GM21381 (cell line): Measurements from ENCODE around the gene TMEM14C.

ENCODE experiments used
- ATAC-seq: cut with Tn5 transposase; IDR thresholded peaks from one replicate; pipeline ENCODE4 v1.9.1; 2021; ENCODE audit warnings: mild to moderate bottlenecking, moderate library complexity; ENCODE audit not compliant: unreplicated experiment

TMEM14C gene

GRCh38 chr6:10722820-10723566 lies at the start of gene TMEM14C:
TMEM14C (plus strand) TSS chr6:10723070; CDS start chr6:10724614, 1,544 bp downstream.
- ATAC-seq: peak; percentile 96

DNA sequence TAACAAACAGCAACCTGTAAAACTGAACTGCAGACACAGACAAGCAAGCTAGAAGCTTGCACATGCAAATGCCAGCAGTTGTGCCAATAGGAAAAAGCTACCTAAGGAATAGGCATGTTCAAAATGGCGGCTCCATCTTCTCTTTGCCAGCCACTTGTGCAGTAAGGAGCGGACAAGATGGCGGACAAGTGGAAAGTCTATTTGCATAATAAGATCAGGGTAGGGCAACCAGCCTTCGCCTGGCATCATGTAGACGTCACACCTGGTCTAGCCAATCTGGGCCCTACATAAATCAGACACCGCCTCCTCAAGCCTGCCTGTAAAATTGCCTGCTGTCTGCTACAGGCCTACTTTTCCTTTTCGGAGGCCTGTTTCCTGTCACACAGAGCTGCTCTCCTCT lies 46.5 kb upstream of the TMEM14C start:
- no peak for ATAC-seq

GRCh38 chr6:10678456-10678855 lies 44.4 kb upstream of the TMEM14C start:
- no peak for ATAC-seq

GRCh38 chr6:10681795-10682194 lies 41.1 kb upstream of the TMEM14C start:
- no peak for ATAC-seq

- ATAC-seq: no peak
Observed at GRCh38 chr6:10682355-10682988, 40.4 kb upstream of the TMEM14C start.

DNA sequence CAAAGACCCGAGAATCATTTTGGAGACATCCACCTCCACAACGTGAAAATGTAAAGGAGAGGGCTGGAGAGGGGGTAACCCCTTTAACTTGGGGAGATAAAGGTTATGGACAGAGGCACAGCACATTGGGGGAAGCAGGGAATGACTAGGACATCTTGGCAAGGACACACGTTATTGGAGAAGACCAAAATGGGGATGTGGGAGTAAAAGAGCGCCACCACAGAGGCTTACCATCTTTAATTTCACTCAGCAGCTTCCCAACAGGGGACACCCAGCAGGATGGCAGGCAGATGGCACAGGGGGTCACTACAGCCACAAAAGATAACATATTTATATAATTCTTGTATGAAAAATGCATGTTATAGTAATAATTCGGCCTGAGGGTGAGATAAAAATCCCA lies 38.3 kb upstream of the TMEM14C start:
- ATAC-seq: no peak

DNA sequence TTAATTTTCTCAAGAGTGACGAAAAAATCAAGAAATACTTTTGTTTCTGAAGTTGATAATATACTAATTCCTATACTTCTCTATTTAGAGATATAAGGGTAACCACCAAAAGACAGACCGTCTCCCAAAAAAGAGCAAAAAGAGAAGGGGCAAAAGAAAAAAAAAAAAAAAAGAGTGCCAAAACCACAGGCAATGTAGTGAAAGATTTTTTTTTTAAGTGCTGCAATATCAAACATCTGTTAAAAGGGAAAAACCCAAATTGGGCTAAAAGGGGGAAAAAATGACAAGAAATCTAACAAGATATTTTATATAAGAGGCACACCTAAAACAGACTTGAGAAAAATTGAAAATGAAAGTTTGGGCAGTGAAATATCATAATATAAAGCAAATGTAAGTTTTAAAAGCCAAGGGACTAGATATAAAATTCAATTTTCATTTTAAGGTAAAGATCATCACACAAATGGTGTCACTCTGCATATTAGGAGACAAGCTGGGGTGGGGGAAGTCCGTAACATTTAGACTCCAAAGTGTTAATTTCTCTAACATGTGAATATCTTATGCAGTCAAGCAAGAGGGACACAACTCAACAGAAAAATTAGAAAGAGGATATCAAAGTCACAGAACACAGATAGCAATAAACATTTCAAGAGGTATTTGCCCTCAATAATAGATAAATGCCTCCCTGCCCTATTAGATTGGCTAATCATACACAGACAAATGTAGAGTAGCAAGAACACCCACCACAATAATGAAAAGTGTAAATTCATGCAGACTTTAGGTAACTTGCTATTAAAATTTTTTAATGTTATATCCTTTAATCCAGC lies 37.6 kb upstream of the TMEM14C start:
- ATAC-seq: no peak

- no peak for ATAC-seq
Observed at GRCh38 chr6:10686901-10687300, 36.0 kb upstream of the TMEM14C start.

DNA sequence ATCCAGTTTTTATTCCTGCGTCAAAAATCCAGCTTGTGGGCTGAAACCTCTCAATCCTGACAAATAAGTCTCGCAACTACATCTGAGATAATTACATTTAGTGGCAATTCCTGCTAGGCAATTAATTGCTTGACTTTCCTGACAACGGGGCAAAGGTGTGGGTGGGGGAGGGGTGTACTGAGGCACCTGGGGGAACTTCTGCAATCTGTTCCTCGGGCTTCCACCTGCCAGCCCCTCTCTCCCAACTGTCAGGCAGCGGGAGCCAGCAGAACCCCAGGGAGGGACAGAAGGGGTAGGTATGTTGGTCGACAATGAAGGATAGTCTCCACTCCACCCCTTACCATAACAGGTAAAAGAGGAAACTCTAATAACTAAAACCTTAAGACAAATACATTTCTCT lies 35.3 kb upstream of the TMEM14C start:
- ATAC-seq: no peak

DNA sequence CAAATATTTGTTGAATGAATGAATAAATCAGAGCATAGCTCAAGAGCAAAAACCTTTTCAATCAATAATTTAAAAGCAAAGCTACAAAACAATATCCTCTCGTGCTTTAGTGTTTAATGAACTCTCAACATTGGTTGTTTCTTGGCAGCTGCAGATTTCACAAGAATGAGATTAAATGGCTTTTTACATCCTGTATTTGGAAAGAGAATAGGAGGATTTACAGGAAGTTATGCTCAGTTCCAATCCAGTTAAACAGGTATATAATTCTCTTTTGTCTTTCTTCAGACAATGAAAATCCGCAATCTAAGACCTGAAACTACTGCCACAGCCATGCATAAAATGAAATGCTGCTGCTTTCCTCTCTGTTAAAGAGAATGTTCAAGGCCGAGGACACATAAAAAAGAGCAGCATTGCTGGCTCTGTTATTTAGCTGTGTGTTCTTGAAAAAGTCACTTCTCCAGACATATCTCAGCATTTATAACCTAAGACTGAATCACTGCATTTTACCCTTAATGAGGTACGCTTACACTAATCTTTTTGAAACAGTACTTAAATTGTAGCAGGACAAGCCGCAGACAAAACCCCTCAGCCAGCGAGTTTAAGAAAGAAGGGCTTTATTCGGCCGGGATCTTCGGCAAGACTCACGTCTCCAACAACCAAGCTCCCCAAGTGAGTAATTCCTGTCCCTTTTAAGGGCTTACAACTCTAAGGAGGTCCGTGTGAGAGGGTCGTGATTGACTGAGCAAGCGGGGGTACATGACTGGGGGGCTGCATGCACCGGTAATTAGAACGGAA lies 32.0 kb upstream of the TMEM14C start:
- ATAC-seq: no peak

DNA sequence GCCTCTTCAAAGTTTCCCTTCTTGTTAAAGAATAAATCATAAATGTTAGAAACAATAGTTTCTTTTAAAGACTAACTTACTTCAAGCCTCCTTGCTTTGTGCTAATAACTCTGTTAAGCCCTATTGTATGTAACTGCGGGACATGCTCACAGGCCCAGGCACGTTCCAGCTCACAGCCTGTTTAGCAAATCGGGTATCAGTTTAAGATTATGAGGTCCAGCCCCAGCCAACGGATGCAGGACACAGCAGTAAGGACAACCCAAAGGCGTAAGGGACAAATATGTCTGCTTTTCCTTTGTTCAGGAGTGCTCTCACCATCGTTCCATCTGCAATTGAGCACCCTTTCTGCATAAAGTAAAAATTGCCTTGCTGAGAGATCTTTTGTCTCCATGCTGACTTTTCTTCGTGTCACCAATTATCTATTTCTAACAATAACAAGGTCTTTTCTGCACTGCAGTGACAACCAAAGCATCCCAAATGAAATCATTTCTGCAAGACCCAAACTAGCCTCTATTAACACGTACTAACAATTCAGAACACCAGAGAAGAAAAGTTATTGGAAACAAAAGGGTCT lies 29.8 kb upstream of the TMEM14C start:
- ATAC-seq: no peak

DNA sequence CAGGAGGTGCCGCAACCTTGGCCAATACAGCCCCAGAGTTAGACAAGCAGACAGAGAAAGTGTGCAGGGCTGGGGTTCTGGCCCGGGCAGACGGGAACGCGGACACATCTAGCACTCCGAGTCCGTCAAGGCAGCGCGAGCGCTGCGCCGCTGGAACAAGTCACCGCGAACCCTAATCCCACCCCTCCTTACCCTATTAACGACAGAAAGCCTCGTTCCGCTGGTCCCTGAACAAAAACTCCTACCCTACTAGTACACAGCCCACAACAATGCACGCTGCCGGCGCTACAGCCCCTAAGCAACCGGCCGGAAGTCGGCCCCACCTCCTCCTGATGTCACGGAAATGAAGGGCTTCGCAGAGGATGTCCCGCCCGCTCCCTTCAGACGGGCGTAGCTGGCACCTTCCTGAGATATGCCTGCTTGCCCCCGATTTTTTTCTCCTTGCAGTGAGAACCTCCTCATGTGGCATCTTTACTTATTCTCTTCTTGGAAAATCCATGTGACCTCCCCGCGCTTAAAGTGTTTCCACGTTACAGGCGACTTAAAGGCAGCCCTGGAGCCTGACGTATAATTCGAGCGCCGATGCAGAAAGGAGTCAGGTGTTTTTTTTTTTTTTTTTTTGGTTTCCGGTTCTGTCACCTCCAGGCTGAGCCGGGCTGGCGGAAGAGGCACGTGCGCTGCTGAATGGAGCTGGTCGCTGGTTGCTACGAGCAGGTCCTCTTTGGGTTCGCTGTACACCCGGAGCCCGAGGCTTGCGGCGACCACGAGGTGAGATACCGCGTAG lies 28.4 kb upstream of the TMEM14C start, which contains the start of the genes C6orf52 and PAK1IP1:
Gene C6orf52, minus strand, starts transcription at position 315 of the 784 bp plus-strand sequence. CDS start 7,066 bp downstream, outside the sequence.
Gene PAK1IP1, plus strand, starts transcription at position 671 of the 784 bp plus-strand sequence. Its CDS starts 14 bp downstream, at position 685.
- ATAC-seq: peak; percentile 98

DNA sequence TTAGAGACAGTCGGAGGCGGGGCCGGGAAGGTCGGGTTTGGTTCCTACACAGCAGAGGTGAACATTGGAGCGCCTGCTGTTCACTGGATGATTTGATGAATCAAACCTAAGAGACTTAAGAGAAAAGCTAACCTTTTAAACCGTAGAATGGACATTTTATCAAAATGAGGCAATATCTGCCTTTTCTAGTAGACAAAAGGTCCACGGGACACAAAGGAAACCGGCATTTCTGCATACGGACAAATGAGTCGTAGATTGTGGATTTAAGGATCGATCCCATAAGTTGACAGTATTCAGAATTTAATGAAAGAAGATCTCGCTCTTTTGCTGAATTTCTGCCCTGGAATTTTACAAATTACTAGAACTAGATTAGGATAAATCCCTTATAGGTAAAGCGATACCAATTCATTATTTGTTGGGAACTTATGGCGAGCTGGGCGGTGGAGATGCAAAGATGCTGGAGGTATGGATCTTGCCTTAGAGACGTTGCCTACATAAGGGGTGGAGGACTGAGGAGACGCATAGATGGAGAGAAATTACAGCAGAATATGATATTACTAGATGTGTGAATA lies 27.7 kb upstream of the TMEM14C start:
- no peak for ATAC-seq

DNA sequence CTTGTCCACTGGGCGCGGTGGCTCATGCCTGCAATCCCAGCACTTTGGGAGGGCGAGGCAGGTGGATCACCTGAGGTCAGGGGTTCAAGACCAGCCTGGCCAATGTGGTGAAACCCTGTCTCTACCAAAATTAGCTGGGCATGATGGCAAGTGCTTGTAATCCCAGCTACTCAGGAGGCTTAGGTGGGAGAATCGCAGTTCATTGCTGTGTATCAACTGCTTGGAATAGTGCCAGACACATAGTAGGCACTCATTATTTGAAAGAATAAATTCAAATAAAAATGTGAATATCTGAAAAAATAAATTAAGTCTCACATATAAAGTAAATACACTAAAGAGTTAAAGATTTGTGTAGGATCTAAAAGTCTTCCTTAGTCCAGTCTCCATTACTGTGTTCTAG lies 26.2 kb upstream of the TMEM14C start:
- no peak for ATAC-seq

DNA sequence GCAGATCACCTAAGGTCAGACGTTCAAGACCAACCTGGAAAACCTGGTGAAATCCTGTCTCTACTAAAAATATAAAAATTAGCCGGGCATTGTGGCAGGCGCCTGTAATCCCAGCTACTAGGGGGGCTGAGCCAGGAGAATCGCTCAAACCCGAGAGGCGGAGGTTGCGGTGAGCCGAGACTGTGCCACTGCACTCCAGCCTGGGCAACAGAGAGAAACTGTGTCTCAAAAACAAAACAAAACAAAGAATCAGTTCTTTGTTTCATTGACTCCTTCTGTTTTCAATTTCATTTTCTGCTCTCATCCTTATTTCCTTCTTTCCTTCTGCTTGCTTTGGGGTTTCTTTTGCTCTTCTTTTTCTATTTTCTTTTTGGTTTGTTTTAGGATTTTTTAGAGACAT lies 8.9 kb upstream of the TMEM14C start:
- no peak for ATAC-seq

- no peak for ATAC-seq
Observed at GRCh38 chr6:10719296-10719963, 3.4 kb upstream of the TMEM14C start.

GRCh38 chr6:10719964-10720264 lies 3.0 kb upstream of the TMEM14C start:
- no peak for ATAC-seq

- no peak for ATAC-seq
Observed at GRCh38 chr6:10720265-10720959, 2.5 kb upstream of the TMEM14C start.
